ENCODE results near the gene CPNE7.

- no peak for TF ChIP-seq RAD21 (IDR thresholded peaks at IDR 0.05; ENCODE audit: low read length)
- TF ChIP-seq CTCF (conservative IDR thresholded peaks at IDR 0.05; ENCODE audit: low read depth, low read length) = no peak
- TF ChIP-seq POLR2A (IDR thresholded peaks at IDR 0.05; ENCODE audit: low read depth, low read length) = no peak
- no peak for TF ChIP-seq MXI1 (IDR thresholded peaks at IDR 0.05; ENCODE audit: borderline replicate concordance, low read depth, low read length)
- TF ChIP-seq CHD1 (IDR thresholded peaks at IDR 0.05; ENCODE audit: low read depth, low read length) = no peak
- no peak for TF ChIP-seq MAZ (IDR thresholded peaks at IDR 0.05; ENCODE audit: borderline replicate concordance, low read depth, low read length)
- no peak for TF ChIP-seq RFX5 (IDR thresholded peaks at IDR 0.05; ENCODE audit: low read depth, low read length)
- no peak for TF ChIP-seq CEBPB (IDR thresholded peaks at IDR 0.05; ENCODE audit: low read depth, low read length)
- no peak for TF ChIP-seq USF2 (IDR thresholded peaks at IDR 0.05; ENCODE audit: low read depth, low read length)
- TF ChIP-seq NFE2L2 (IDR thresholded peaks at IDR 0.05; ENCODE audit: low read depth, low read length) = no peak
These were observed 1.6 kb downstream of the CPNE7 start for GRCh38 chr16:89577055-89577759.
